NB4 (cell line): ENCODE measurements around the gene TREM2.
"Not testable (repeated sequence)": the region's sequence is repeated elsewhere in the genome, so short reads cannot be mapped to it uniquely, and the experiment has no call there.

Experiments used
- DNase-seq: peaks from one replicate; pipeline ENCODE4 v3.0.0; 2010; ENCODE audit warnings: low read depth
- H3K4me3 ChIP-seq: one replicate; pipeline ENCODE4 v1.5.1; 2011; ENCODE audit warnings: mild to moderate bottlenecking, low read depth, low read length, moderate library complexity
- MYC ChIP-seq: IDR thresholded peaks from 2 replicates; pipeline ENCODE4 v1.6.1; 2011; ENCODE audit warnings: low read depth, low read length
- POLR2A ChIP-seq: IDR thresholded peaks from 2 replicates; pipeline ENCODE4 v1.6.1; 2011; ENCODE audit warnings: mild to moderate bottlenecking; ENCODE audit not compliant: insufficient read length; ENCODE audit errors: extremely low read depth
- TF ChIP-seq, protein P1 (sequence below): IDR thresholded peaks from 2 replicates; pipeline ENCODE4 v1.6.1; 2011; ENCODE audit warnings: low read depth, low read length
- TF ChIP-seq, protein P2 (sequence below): IDR thresholded peaks from one replicate; pipeline ENCODE4 v1.5.1; 2012; ENCODE audit warnings: low read depth, low read length

The TREM2 gene

DNA sequence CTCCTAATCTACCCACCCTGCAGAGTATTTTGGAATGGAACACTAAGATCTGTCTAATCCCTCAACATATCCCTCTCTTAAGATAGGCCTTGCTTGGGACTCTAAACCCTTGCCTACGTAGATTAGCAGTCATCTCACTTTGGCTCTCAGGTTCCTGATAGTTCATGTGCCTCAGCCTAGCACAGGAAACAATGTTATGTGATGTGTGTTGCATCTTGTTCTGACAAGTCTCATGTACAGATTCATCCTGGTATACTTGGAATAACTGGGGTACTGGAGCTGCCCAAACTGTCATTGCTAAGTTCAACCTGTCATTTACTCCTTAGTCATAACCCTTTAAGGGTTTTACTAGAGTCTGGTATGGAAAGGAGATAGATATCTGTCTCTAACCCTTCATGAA is 42.9 kb downstream of the TREM2 start:
- no peak for TF ChIP-seq POLR2A
- DNase-seq, result no peak
- H3K4me3 ChIP-seq, result no peak overlapping the region

DNA sequence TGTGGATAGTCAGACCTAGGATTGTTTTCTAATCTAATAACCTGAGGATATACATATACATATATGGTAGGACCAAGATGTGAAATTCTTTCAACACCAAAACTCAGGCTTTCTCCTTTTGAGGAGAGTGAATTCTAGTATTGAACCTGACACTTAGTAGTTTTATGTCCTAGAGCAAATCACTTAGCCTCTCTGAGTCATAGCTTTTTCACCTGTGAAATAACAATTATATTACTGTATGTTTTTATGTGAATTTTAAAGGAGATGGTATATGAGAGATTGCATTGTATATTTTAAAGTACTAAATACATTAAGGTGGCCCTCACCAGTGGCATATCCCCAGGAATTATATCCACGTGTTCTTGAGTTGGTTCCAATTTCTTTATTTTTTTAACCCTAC is 43.4 kb downstream of the TREM2 start:
- H3K4me3 ChIP-seq, result no peak overlapping the region
- DNase-seq, result no peak
- TF ChIP-seq POLR2A (no peak), MYC (no peak)
- TF ChIP-seq, protein P1, sequence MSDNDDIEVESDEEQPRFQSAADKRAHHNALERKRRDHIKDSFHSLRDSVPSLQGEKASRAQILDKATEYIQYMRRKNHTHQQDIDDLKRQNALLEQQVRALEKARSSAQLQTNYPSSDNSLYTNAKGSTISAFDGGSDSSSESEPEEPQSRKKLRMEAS, result no peak
- TF ChIP-seq, protein P2, sequence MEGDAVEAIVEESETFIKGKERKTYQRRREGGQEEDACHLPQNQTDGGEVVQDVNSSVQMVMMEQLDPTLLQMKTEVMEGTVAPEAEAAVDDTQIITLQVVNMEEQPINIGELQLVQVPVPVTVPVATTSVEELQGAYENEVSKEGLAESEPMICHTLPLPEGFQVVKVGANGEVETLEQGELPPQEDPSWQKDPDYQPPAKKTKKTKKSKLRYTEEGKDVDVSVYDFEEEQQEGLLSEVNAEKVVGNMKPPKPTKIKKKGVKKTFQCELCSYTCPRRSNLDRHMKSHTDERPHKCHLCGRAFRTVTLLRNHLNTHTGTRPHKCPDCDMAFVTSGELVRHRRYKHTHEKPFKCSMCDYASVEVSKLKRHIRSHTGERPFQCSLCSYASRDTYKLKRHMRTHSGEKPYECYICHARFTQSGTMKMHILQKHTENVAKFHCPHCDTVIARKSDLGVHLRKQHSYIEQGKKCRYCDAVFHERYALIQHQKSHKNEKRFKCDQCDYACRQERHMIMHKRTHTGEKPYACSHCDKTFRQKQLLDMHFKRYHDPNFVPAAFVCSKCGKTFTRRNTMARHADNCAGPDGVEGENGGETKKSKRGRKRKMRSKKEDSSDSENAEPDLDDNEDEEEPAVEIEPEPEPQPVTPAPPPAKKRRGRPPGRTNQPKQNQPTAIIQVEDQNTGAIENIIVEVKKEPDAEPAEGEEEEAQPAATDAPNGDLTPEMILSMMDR, result no peak

DNA sequence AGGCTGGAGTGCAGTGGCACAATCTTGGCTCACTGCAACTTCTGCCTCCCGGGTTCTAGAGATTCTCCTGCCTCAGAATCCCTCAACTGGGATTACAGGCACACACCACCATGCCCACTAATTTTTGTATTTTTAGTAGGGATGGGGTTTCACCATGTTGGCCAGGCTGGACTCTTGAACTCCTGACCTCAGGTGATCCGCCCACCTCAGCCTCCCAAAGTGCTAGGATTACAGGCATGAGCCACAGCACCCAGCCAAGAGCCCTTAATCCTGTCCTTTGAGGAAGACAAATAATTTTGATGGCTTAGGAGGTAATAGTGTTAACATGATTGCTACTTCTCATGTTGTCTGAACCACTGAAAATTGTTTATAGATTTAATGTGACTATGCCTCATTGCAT is 47.9 kb downstream of the TREM2 start:
- H3K4me3 ChIP-seq, DNase-seq: not testable (repeated sequence)

DNA sequence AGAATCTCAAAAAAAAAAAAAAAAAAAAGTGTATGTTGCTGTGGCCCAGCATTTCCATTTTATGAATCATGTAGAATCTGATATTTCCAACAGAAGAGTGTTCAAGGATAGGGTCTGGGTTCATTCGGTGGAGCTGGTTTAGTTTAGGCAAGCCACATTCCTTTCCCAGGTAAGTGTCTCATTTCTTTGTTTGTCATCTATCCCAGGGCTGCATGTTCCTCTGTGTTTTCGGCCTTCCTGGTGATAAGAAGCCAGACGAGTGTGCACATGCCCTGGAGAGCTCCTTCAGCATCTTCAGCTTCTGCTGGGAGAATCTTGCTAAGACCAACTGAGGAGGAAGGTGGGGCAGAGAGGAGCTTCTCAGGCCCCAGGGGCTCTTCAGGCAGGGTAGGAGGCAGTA is 51.9 kb downstream of the TREM2 start:
- DNase-seq, result no peak
- TF ChIP-seq, protein P1, result no peak
- TF ChIP-seq, protein P2, result no peak
- no peak for TF ChIP-seq MYC
- no peak for TF ChIP-seq POLR2A
- no peak overlapping the region for H3K4me3 ChIP-seq
